NCI-H345 treated with DMSO at 0.1 percent for 48 hours (cell line): Measurements from ENCODE around the gene ADARB2.

Source experiments
- DNase-seq: peaks from one replicate; lab custom pipeline; 2025; ENCODE audit not compliant: unreplicated experiment; lab: John Stamatoyannopoulos, UW

Gene ADARB2

DNA sequence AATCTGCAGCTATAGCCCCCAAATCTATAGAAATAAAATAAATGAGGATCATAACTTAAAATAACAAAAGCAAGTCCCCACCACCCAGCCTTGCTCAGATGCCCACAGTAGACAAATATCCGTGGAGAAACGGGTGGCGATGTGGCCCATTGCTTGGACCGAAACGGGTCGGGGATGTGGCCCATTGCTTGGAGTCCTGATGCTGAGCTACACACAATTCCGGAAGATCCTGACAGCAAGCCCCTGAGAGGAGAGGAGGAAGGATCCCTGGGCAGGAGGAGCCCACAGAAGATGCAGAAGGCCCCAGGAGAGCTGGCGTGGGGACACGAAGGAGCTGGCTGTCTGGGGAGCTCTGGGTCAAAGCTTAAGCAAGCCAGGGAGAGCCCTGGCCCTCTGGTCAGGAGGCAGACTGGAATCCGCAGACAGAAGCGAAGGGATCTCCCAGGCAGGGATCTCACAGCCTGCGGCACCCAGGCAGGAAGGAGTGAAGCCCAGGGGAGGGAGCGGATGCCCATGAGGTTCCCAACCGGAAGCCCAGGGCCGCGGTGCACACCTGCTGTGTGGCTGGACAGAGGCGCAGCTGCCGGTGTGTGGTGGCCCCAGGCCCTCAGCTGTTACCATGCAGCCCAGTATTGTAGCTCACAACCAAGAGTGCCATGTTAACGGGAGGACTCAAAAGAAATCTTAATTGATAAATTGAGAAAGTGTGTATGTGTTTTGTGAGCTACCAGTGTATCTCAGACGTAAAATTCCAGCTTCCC is 138.8 kb downstream of the ADARB2 start:
- no peak for DNase-seq

GRCh38 chr10:1597370-1598146 is 139.8 kb downstream of the ADARB2 start:
- DNase-seq: no peak

DNA sequence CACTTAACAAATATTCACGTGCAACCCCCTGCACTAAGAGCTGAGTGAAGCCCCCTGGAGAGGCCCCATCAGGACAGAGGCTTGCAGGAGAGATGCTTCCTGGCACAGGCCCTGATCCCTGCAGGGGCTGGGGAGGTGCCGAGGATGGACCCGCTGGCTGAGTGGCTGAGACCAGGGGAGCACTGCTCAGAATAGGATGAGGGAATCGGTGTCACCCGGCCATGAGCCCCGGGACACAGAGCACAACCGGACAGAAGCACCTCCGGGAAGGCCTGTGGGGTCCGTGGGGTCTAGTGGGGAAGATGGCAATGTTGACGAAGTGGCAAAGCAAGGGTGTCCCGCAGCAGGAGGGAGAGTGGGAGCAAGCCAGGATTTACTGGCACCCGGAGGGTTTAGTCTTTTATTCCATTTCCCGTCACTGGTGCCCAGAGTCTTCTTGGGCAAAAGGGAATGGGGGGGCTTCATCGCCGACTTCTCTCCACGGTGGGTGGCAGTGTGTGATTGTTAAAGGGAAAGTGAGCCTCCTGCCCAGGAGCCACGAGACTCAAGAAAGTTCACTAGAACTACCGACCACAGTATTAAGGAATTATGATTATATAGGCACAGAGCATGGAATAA is 140.7 kb downstream of the ADARB2 start:
- DNase-seq: no peak

GRCh38 chr10:1595726-1596125 is 141.6 kb downstream of the ADARB2 start:
- DNase-seq: no peak

DNA sequence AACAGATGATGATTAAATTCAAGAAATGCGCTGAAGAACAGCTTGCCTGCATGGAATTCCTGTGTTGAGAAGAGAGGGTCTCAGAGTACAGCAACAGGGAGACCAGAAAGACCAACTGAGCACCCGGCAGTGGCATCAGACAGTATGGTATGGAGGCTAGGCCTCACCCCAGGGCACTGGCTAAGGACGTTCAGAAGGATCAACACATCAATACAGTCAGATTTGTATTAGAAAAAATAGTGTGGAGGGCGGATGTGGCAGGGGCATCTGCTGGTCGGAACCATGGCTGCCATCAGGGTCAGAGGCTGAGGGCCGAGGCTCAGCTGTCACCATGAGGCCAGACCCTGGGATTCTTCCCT is 142.1 kb downstream of the ADARB2 start:
- DNase-seq: no peak

- DNase-seq: no peak
Measured at GRCh38 chr10:1594372-1595241, 142.7 kb downstream of the ADARB2 start.

GRCh38 chr10:1591742-1592141 is 145.6 kb downstream of the ADARB2 start:
- no peak for DNase-seq

GRCh38 chr10:1591045-1591444 is 146.3 kb downstream of the ADARB2 start:
- DNase-seq: no peak

- DNase-seq: no peak
Measured at GRCh38 chr10:1589257-1589656, 148.1 kb downstream of the ADARB2 start.

GRCh38 chr10:1582739-1583138 is 154.6 kb downstream of the ADARB2 start:
- DNase-seq: no peak

- no peak for DNase-seq
Measured at GRCh38 chr10:1581189-1581588, 156.1 kb downstream of the ADARB2 start.

- DNase-seq: no peak
Measured at GRCh38 chr10:1579671-1580070, 157.7 kb downstream of the ADARB2 start.

DNA sequence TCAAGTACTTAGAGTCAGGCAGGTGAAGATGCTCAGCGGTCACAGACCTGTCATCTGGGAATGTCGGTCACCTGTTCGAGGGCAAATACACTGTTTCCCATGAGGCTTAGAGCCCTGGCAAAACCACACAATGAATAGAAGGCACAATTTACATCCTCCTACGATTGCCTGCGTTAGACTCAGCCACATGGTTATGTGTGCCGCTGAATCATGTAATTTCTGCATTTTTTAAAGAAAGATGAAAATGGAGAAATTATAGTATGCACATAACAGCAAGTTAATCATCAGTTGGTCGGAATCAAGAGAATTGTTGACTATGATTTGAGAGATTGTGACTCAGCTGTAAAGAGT is 158.2 kb downstream of the ADARB2 start:
- no peak for DNase-seq

DNA sequence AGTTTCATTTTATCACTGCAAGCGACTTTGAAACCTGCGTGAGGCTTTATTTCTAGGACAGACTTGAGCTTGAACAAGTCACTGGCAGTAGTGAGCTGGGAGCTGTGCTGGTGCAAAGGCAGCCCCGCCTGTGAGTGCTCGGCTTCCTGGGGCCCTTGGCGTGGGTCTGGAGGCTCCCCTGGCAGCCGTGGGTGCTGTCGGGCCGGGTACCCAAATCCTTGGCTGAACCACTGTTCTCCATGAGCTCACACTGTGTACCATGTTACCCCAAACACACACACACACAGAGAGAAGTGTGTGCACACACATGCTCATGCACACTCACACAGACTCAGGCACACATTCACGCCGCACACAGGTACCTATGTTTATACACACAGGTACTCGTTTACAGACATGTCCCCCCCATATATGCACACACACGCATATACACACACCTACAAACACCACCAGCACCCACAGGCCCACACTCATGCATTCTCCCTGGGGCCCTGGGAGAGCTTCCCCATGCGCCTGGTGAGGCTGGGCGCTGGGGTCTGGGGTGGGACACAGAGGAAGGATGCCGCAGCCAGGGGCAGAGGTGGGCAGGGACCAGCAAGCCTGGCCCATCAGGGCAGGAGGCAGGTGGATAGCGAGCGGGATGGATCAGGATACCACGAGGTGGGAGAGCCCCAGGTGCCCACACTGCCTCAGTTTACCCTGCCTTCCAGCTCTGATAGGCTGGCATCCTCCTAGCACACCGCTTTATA is 158.8 kb downstream of the ADARB2 start:
- DNase-seq: no peak

GRCh38 chr10:1577945-1578344 is 159.4 kb downstream of the ADARB2 start:
- DNase-seq: no peak

- no peak for DNase-seq
Measured at GRCh38 chr10:1577373-1577770, 160.0 kb downstream of the ADARB2 start.

GRCh38 chr10:1576467-1577372 is 160.6 kb downstream of the ADARB2 start:
- DNase-seq: no peak

DNA sequence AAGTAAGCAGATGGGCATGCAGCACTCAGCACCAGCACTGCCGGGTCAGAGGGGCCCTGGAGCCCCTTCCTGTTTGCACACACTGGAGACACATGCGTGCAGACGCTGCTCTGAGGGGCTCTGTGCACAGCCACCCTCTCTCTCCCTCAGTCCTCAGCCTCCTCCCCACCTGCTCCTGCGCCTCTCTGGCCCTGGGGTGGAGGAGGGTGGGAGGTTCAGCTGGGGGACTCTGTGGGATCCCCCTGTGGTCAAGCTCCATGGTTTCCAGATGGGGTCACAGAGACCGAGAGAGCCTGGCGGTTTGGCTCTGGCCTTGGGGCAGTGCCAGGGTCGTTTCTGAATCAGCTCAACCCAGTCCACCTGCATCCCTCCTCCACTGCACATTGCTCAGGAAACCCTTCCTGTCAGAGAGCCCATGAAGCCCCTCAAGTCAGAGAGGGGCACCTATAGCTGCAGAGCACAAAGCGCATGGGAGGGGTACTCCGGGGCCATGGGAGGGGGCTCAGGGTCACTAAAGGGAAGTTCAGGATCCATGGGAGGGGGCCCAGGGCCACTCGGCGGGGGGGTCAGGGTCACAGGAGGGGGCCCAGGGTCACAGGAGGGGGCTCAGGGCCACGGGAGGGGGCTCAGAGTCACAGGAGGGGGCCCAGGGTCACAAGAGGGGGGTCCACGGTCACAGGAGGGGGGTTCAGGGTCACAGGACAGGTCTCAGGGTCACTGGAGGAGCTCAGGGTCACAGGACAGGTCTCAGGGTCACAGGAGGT is 161.7 kb downstream of the ADARB2 start:
- no peak for DNase-seq

- no peak for DNase-seq
Measured at GRCh38 chr10:1574719-1575118, 162.6 kb downstream of the ADARB2 start.
